ENCODE results near the gene AARS1. TPM values are rescaled to one million over a fixed set of nuclear protein-coding genes. Genes with fewer than 3 reads are reported as not detected.
A peak's percentile ranks its signal among the peaks of the same experiment; 100 is the strongest.

Gene AARS1
- total and polyA plus RNA-seq, 4 donors, result 53.7 to 121 (median 64.0) TPM

- H3K27ac ChIP-seq (ENCODE audit: low read depth in 1 of 2, low read length in 2 of 2), result no peak overlapping the region
- H3K4me1 ChIP-seq (ENCODE audit: control insufficient read depth in 4 of 4, insufficient read depth in 4 of 4, low read length in 3 of 4), result peaks cover 6 to 16% (median 13%) of the 10 kb centered on the region in 4 donors
- peak; percentile 55 for DNase-seq (ENCODE audit: low spot score)
- H3K36me3 ChIP-seq (ENCODE audit: control insufficient read depth in 4 of 4, insufficient read depth in 3 of 4, low read depth in 1 of 4, low read length in 3 of 4), result peaks cover 29 to 59% (median 43%) of the 10 kb centered on the region in 4 donors
- TF ChIP-seq FOXA2 (IDR thresholded peaks at IDR 0.05) (no peak), CTCF (IDR thresholded peaks at IDR 0.05; ENCODE audit: low read depth, low read length, missing input control) (peak; percentile 47), RAD21 (IDR thresholded peaks at IDR 0.05) (peak in 1 of 2 donors; percentile 10)
- no peak overlapping the region for H3K9ac ChIP-seq (ENCODE audit: low read depth in 1 of 2, low read length in 2 of 2)
- no peak overlapping the region for H3K4me3 ChIP-seq (ENCODE audit: low read depth in 1 of 3, low read length in 3 of 3)
- WGBS, result 85% methylated on average over 16 of the region's 16 CpGs
- H3K27me3 ChIP-seq (ENCODE audit: control insufficient read depth in 4 of 4, insufficient read depth in 4 of 4, low read length in 3 of 4), result no peaks in the 10 kb centered on the region
- no peaks in the 10 kb centered on the region for H3K9me3 ChIP-seq (ENCODE audit: control insufficient read depth in 4 of 4, low read length in 3 of 4)
Measured at GRCh38 chr16:70253291-70254106, 35.8 kb downstream of the AARS1 start.

- no peak for TF ChIP-seq HNF4A (conservative IDR thresholded peaks at IDR 0.05)
- peak; percentile 11 for TF ChIP-seq CTCF (IDR thresholded peaks at IDR 0.05; ENCODE audit: low read depth, low read length, missing input control)
- no peak for TF ChIP-seq ATF3 (IDR thresholded peaks at IDR 0.05)
- TF ChIP-seq RXRA (IDR thresholded peaks at IDR 0.05), result no peak
- TF ChIP-seq NR2F2 (IDR thresholded peaks at IDR 0.05), result no peak
- peaks cover 6 to 16% (median 13%) of the 10 kb centered on the region in 4 donors for H3K4me1 ChIP-seq (ENCODE audit: control insufficient read depth in 4 of 4, insufficient read depth in 4 of 4, low read length in 3 of 4)
- no peak overlapping the region for H3K4me3 ChIP-seq (ENCODE audit: low read depth in 1 of 3, low read length in 3 of 3)
- no peak overlapping the region for H3K9ac ChIP-seq (ENCODE audit: low read depth in 1 of 2, low read length in 2 of 2)
- 91% methylated on average over 21 of the region's 21 CpGs for WGBS
- H3K9me3 ChIP-seq (ENCODE audit: control insufficient read depth in 4 of 4, low read length in 3 of 4), result no peaks in the 10 kb centered on the region
- H3K36me3 ChIP-seq (ENCODE audit: control insufficient read depth in 4 of 4, insufficient read depth in 3 of 4, low read depth in 1 of 4, low read length in 3 of 4), result peaks cover 31 to 49% (median 34%) of the 10 kb centered on the region in 4 donors
- DNase-seq (ENCODE audit: low spot score), result no peak
- H3K27me3 ChIP-seq (ENCODE audit: control insufficient read depth in 4 of 4, insufficient read depth in 4 of 4, low read length in 3 of 4), result no peaks in the 10 kb centered on the region
- H3K27ac ChIP-seq (ENCODE audit: low read depth in 1 of 2, low read length in 2 of 2), result no peak overlapping the region
Measured at GRCh38 chr16:70252355-70252988, 36.8 kb downstream of the AARS1 start.

GRCh38 chr16:70251629-70252354 lies 37.5 kb downstream of the AARS1 start, which contains the start of gene EXOSC6:
EXOSC6 (minus strand) TSS chr16:70251940; CDS start chr16:70251900, 40 bp downstream.
- WGBS, result 2% methylated on average over 65 of the region's 65 CpGs
- DNase-seq (ENCODE audit: low spot score), result peak; percentile 93
- H3K4me3 ChIP-seq (ENCODE audit: low read depth in 1 of 3, low read length in 3 of 3), result peak within 1 kb of the TSS; percentile 49 to 97 (median 84)
- H3K9me3 ChIP-seq (ENCODE audit: control insufficient read depth in 4 of 4, low read length in 3 of 4), result no peaks in the 10 kb centered on the region
- H3K36me3 ChIP-seq (ENCODE audit: control insufficient read depth in 4 of 4, insufficient read depth in 3 of 4, low read depth in 1 of 4, low read length in 3 of 4), result peaks cover 26 to 44% (median 30%) of the 10 kb centered on the region in 4 donors
- H3K9ac ChIP-seq (ENCODE audit: low read depth in 1 of 2, low read length in 2 of 2), result peak within 1 kb of the TSS; percentile 66 to 71
- peak within 1 kb of the TSS; percentile 78 to 88 for H3K27ac ChIP-seq (ENCODE audit: low read depth in 1 of 2, low read length in 2 of 2)
- peaks cover 6 to 16% (median 13%) of the 10 kb centered on the region in 4 donors for H3K4me1 ChIP-seq (ENCODE audit: control insufficient read depth in 4 of 4, insufficient read depth in 4 of 4, low read length in 3 of 4)
- H3K27me3 ChIP-seq (ENCODE audit: control insufficient read depth in 4 of 4, insufficient read depth in 4 of 4, low read length in 3 of 4), result no peaks in the 10 kb centered on the region
- TF ChIP-seq HNF4A (conservative IDR thresholded peaks at IDR 0.05) (peak in 1 of 2 donors; percentile 3), GABPA (IDR thresholded peaks at IDR 0.05 in 1 of 2, conservative IDR thresholded peaks at IDR 0.05 in 1 of 2) (peak in 1 of 2 donors; percentile 87), REST (IDR thresholded peaks at IDR 0.05) (no peak), YY1 (IDR thresholded peaks at IDR 0.05) (peak; percentile 94), RXRA (IDR thresholded peaks at IDR 0.05) (peak in 1 of 2 donors; percentile 22), ZBTB33 (IDR thresholded peaks at IDR 0.05) (peak; percentile 59), FOXA1 (IDR thresholded peaks at IDR 0.05) (no peak)
